Caco-2 (cell line): ENCODE data around the gene ZNF473. TPM values are rescaled to one million over a fixed set of nuclear protein-coding genes. Genes with fewer than 3 reads are reported as not detected.
A peak's percentile ranks its signal among the peaks of the same experiment; 100 is the strongest.

Experiments used
- BruUV-seq: library from RNA; stranded (reverse); fragments of 400-500 nt; replicated peaks from 2 replicates; lab custom pipeline; 2021; lab: Mats Ljungman, UMichigan
- CTCF ChIA-PET: fragments of 300-600 bp; sonication (Branson Sonifier 250); formaldehyde crosslinking; loops from one replicate; lab custom pipeline; 2022; ENCODE audit warnings: antibody characterized with exemption; lab: Charles Lee
- POLR2A ChIA-PET: fragments of 300-600 bp; sonication (Branson Sonifier 250); formaldehyde crosslinking; loops from one replicate; lab custom pipeline; 2022; ENCODE audit warnings: antibody characterized with exemption; lab: Charles Lee
- DNase-seq, 2 experiments: peaks; one replicate each; pipeline versions ENCODE4 v3.0.0 to v3.0.0-alpha.2; 2020 to 2022
- H3K27me3 ChIP-seq: replicated peaks from 2 replicates; pipeline ENCODE4 v1.6.0; 2011; ENCODE audit warnings: low read length; ENCODE audit not compliant: control insufficient read depth, insufficient read depth
- H3K36me3 ChIP-seq: 2 replicates; pipeline ENCODE4 v1.5.1; 2011; ENCODE audit warnings: low read length; ENCODE audit not compliant: control insufficient read depth, insufficient read depth
- H3K4me1 ChIP-seq: fragments of 250-450 bp; sonication (Bioruptor Pico); 2 replicates; pipeline ENCODE4 v1.5.1; 2020; ENCODE audit warnings: mild to moderate bottlenecking
- H3K4me3 ChIP-seq: 2 replicates; pipeline ENCODE4 v1.5.1; 2011; ENCODE audit warnings: low read depth, mild to moderate bottlenecking, control low read depth, low read length
- H3K9me3 ChIP-seq: fragments of 250-450 bp; sonication (Bioruptor Pico); 2 replicates; pipeline ENCODE4 v1.5.1; 2020; ENCODE audit warnings: mild to moderate bottlenecking, moderate library complexity
- H3K27ac Mint-ChIP-seq: one replicate; pipeline ENCODE4 v1.8.0; 2022; ENCODE audit warnings: mixed read lengths; ENCODE audit not compliant: unreplicated experiment
- H3K27me3 Mint-ChIP-seq: one replicate; pipeline ENCODE4 v1.8.0; 2022; ENCODE audit warnings: mixed read lengths; ENCODE audit not compliant: insufficient read depth, unreplicated experiment
- H3K36me3 Mint-ChIP-seq: one replicate; pipeline ENCODE4 v1.8.0; 2022; ENCODE audit warnings: mild to moderate bottlenecking, mixed read lengths; ENCODE audit not compliant: insufficient read depth, unreplicated experiment
- H3K4me1 Mint-ChIP-seq: one replicate; pipeline ENCODE4 v1.8.0; 2022; ENCODE audit warnings: low read depth, mixed read lengths; ENCODE audit not compliant: unreplicated experiment
- H3K4me3 Mint-ChIP-seq: one replicate; pipeline ENCODE4 v1.8.0; 2022; ENCODE audit warnings: mild to moderate bottlenecking, moderate library complexity, mixed read lengths; ENCODE audit not compliant: unreplicated experiment
- H3K9me3 Mint-ChIP-seq: one replicate; pipeline ENCODE4 v1.8.0; 2022; ENCODE audit warnings: mixed read lengths; ENCODE audit not compliant: unreplicated experiment
- CTCF ChIP-seq, 2 experiments: fragments of 200-600 bp in 1 of 2; IDR thresholded peaks; 1 replicate in 1 of 2; 2 replicates in 1 of 2; pipeline versions ENCODE4 v1.5.1 to v1.8.0; 2011 to 2022; ENCODE audit warnings: antibody characterized with exemption in 1 of 2, control low read depth in 1 of 2, inconsistent platforms in 1 of 2, low read depth in 1 of 2, low read length in 1 of 2, mild to moderate bottlenecking in 1 of 2, moderate library complexity in 1 of 2; ENCODE audit not compliant: insufficient read depth in 1 of 2, severe bottlenecking in 1 of 2, unreplicated experiment in 1 of 2
- intact Hi-C: fragments of 100-400 bp; cut with micrococcal nuclease; formaldehyde crosslinking; loops from one replicate; pipeline ENCODE4 v1.10.0; 2022; ENCODE audit not compliant: unreplicated experiment
- total RNA-seq: library from RNA; stranded (reverse); gene quantifications from 2 replicates; pipeline ENCODE4 v1.2.3, GENCODE V29; 2022

The ZNF473 gene
- total RNA-seq, 1 experiment from 2014 or later, result 22.3 TPM

GRCh38 chr19:49986354-49986753 is 39.5 kb upstream of the ZNF473 start:
- intact Hi-C loops, result no loop called here
- Mint-ChIP-seq H3K9me3 (no peaks in the 10 kb centered on the region), H3K27me3 (no peaks in the 10 kb centered on the region), H3K27ac (no peak overlapping the region), H3K36me3 (peaks cover 20% of the 10 kb centered on the region), H3K4me1 (no peaks in the 10 kb centered on the region), H3K4me3 (no peak overlapping the region)
- Histone ChIP-seq H3K4me3 (no peak overlapping the region), H3K27me3 (no peaks in the 10 kb centered on the region), H3K4me1 (peaks cover 9% of the 10 kb centered on the region), H3K9me3 (no peaks in the 10 kb centered on the region; the same call in 1 of the 2 replicates), H3K36me3 (peaks cover 2% of the 10 kb centered on the region; the same call in 1 of the 2 replicates)
- ChIA-PET CTCF (no interaction called here), POLR2A (no interaction called here)
- BruUV-seq, result no TSS peak
- TF ChIP-seq CTCF (IDR thresholded peaks at IDR 0.05; ENCODE audit: insufficient read depth in 1 of 2, low read depth in 1 of 2, low read length in 1 of 2, severe bottlenecking in 1 of 2, unreplicated experiment in 1 of 2), result no peak
- no peak for DNase-seq

- TF ChIP-seq CTCF (IDR thresholded peaks at IDR 0.05; ENCODE audit: insufficient read depth in 1 of 2, low read depth in 1 of 2, low read length in 1 of 2, severe bottlenecking in 1 of 2, unreplicated experiment in 1 of 2), result no peak
- intact Hi-C loops, result no loop called here
- H3K36me3 Mint-ChIP-seq, result peaks cover 20% of the 10 kb centered on the region
Observed at GRCh38 chr19:49987159-49987698, 38.6 kb upstream of the ZNF473 start.

GRCh38 chr19:49988007-49988406 is 37.8 kb upstream of the ZNF473 start:
- Mint-ChIP-seq H3K4me1 (no peaks in the 10 kb centered on the region), H3K27ac (no peak overlapping the region), H3K36me3 (peaks cover 20% of the 10 kb centered on the region), H3K4me3 (no peak overlapping the region), H3K9me3 (no peaks in the 10 kb centered on the region), H3K27me3 (no peaks in the 10 kb centered on the region)
- TF ChIP-seq CTCF (IDR thresholded peaks at IDR 0.05; ENCODE audit: insufficient read depth in 1 of 2, low read depth in 1 of 2, low read length in 1 of 2, severe bottlenecking in 1 of 2, unreplicated experiment in 1 of 2), result no peak
- H3K36me3 ChIP-seq, result peaks cover 2% of the 10 kb centered on the region; the same call in 1 of the 2 replicates
- ChIA-PET CTCF (no interaction called here), POLR2A (no interaction called here)
- DNase-seq, result no peak
- H3K27me3 ChIP-seq, result no peaks in the 10 kb centered on the region
- no peak overlapping the region for H3K4me3 ChIP-seq
- no peaks in the 10 kb centered on the region for H3K4me1 ChIP-seq
- intact Hi-C loops, result no loop called here
- no peaks in the 10 kb centered on the region; the same call in 1 of the 2 replicates for H3K9me3 ChIP-seq
- BruUV-seq, result no TSS peak

More at GRCh38 chr19:49987159-49987698, 38.6 kb upstream of the ZNF473 start:
- Histone ChIP-seq H3K4me1 (peaks cover 3% of the 10 kb centered on the region), H3K36me3 (peaks cover 2% of the 10 kb centered on the region; the same call in 1 of the 2 replicates), H3K9me3 (no peaks in the 10 kb centered on the region; the same call in 1 of the 2 replicates), H3K4me3 (no peak overlapping the region), H3K27me3 (no peaks in the 10 kb centered on the region)
- CTCF ChIA-PET, result no interaction called here
- Mint-ChIP-seq H3K27me3 (no peaks in the 10 kb centered on the region), H3K4me3 (no peak overlapping the region), H3K9me3 (no peaks in the 10 kb centered on the region), H3K27ac (no peak overlapping the region), H3K4me1 (no peaks in the 10 kb centered on the region)
- peak; percentile 92 for DNase-seq
- no TSS peak for BruUV-seq
- POLR2A ChIA-PET, result no interaction called here
